ENCODE results near the gene SORCS2. TPM values are rescaled to one million over a fixed set of nuclear protein-coding genes. Genes with fewer than 3 reads are reported as not detected.

SORCS2 gene
- total and polyA plus RNA-seq, 7 donors: 0.18 to 1.5 (median 0.36) TPM

- no peak for DNase-seq
- H3K9me3 ChIP-seq: no peaks in the 10 kb centered on the region
- intact Hi-C loops (cut with DNase I): no loop called here
These were observed 265.7 kb downstream of the SORCS2 start for GRCh38 chr4:7458066-7458425.

GRCh38 chr4:7458477-7458876 is 266.1 kb downstream of the SORCS2 start:
- peaks cover 0 to 35% (median 2%) of the 10 kb centered on the region in 3 donors for H3K27me3 ChIP-seq (ENCODE audit: insufficient read depth in 3 of 3, low read length in 2 of 3)
- intact Hi-C loops (cut with DNase I): no loop called here
- peaks cover 5% of the 10 kb centered on the region for H3K4me1 ChIP-seq
- no peak overlapping the region for H3K4me3 ChIP-seq
- H3K36me3 ChIP-seq (ENCODE audit: insufficient read depth in 1 of 2, low read depth in 1 of 2): no peaks in the 10 kb centered on the region
- no peaks in the 10 kb centered on the region for H3K9me3 ChIP-seq
- TF ChIP-seq, protein P1, sequence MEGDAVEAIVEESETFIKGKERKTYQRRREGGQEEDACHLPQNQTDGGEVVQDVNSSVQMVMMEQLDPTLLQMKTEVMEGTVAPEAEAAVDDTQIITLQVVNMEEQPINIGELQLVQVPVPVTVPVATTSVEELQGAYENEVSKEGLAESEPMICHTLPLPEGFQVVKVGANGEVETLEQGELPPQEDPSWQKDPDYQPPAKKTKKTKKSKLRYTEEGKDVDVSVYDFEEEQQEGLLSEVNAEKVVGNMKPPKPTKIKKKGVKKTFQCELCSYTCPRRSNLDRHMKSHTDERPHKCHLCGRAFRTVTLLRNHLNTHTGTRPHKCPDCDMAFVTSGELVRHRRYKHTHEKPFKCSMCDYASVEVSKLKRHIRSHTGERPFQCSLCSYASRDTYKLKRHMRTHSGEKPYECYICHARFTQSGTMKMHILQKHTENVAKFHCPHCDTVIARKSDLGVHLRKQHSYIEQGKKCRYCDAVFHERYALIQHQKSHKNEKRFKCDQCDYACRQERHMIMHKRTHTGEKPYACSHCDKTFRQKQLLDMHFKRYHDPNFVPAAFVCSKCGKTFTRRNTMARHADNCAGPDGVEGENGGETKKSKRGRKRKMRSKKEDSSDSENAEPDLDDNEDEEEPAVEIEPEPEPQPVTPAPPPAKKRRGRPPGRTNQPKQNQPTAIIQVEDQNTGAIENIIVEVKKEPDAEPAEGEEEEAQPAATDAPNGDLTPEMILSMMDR (IDR thresholded peaks at IDR 0.05): no peak
- 92 to 95% (median 93%) methylated on average over 4 of the region's 4 CpGs for WGBS, 3 donors
- no peak overlapping the region for H3K27ac ChIP-seq
- DNase-seq: no peak
- no peak for ATAC-seq

More at GRCh38 chr4:7458066-7458425, 265.7 kb downstream of the SORCS2 start:
- no peaks in the 10 kb centered on the region for H3K36me3 ChIP-seq (ENCODE audit: insufficient read depth in 1 of 2, low read depth in 1 of 2)
- H3K4me1 ChIP-seq: peaks cover 5% of the 10 kb centered on the region
- peaks cover 0 to 34% (median 2%) of the 10 kb centered on the region in 3 donors for H3K27me3 ChIP-seq (ENCODE audit: insufficient read depth in 3 of 3, low read length in 2 of 3)
- no peak for ATAC-seq
- H3K27ac ChIP-seq: no peak overlapping the region
- no peak overlapping the region for H3K4me3 ChIP-seq
- TF ChIP-seq, protein P1 (IDR thresholded peaks at IDR 0.05): no peak
- 80 to 92% (median 85%) methylated on average over 8 to 9 of the region's 9 CpGs for WGBS, 3 donors

- Histone ChIP-seq H3K9me3 (no peaks in the 10 kb centered on the region), H3K4me3 (no peak overlapping the region), H3K27ac (no peak overlapping the region), H3K4me1 (peaks cover 5% of the 10 kb centered on the region), H3K27me3 (ENCODE audit: insufficient read depth in 3 of 3, low read length in 2 of 3) (peaks cover 0 to 35% (median 2%) of the 10 kb centered on the region in 3 donors), H3K36me3 (ENCODE audit: insufficient read depth in 1 of 2, low read depth in 1 of 2) (no peaks in the 10 kb centered on the region)
- no peak for DNase-seq
- intact Hi-C loops (cut with DNase I): no loop called here
- 93 to 94% (median 93%) methylated on average over 8 of the region's 8 CpGs for WGBS, 3 donors
- TF ChIP-seq, protein P1 (IDR thresholded peaks at IDR 0.05): no peak
- ATAC-seq: no peak
These were observed 267.1 kb downstream of the SORCS2 start for GRCh38 chr4:7459471-7459870.

- TF ChIP-seq, protein P1 (IDR thresholded peaks at IDR 0.05): no peak
- DNase-seq: peak in 1 of 2 donors; percentile 65
- H3K4me1 ChIP-seq: peaks cover 5% of the 10 kb centered on the region
- no peaks in the 10 kb centered on the region for H3K9me3 ChIP-seq
- H3K27ac ChIP-seq: no peak overlapping the region
- intact Hi-C loops (cut with DNase I): no loop called here
- no peaks in the 10 kb centered on the region for H3K36me3 ChIP-seq (ENCODE audit: insufficient read depth in 1 of 2, low read depth in 1 of 2)
- H3K4me3 ChIP-seq: no peak overlapping the region
- peak in 3 of 4 donors; percentile 48 to 63 (median 52) for ATAC-seq
- WGBS, 3 donors: 9 to 23% (median 14%) methylated on average over 17 of the region's 17 CpGs
- peaks cover 0 to 35% (median 3%) of the 10 kb centered on the region in 3 donors for H3K27me3 ChIP-seq (ENCODE audit: insufficient read depth in 3 of 3, low read length in 2 of 3)
These were observed 268.2 kb downstream of the SORCS2 start for GRCh38 chr4:7460566-7460965.

- H3K9me3 ChIP-seq: no peaks in the 10 kb centered on the region
- DNase-seq: no peak
- no peak overlapping the region for H3K4me3 ChIP-seq
- TF ChIP-seq, protein P1 (IDR thresholded peaks at IDR 0.05): no peak
- ATAC-seq: no peak
- WGBS, 3 donors: 28 to 36% (median 32%) methylated on average over 17 of the region's 17 CpGs
- H3K36me3 ChIP-seq (ENCODE audit: insufficient read depth in 1 of 2, low read depth in 1 of 2): no peaks in the 10 kb centered on the region
- peaks cover 5% of the 10 kb centered on the region for H3K4me1 ChIP-seq
- intact Hi-C loops (cut with DNase I): no loop called here
- peaks cover 0 to 35% (median 3%) of the 10 kb centered on the region in 3 donors for H3K27me3 ChIP-seq (ENCODE audit: insufficient read depth in 3 of 3, low read length in 2 of 3)
- H3K27ac ChIP-seq: no peak overlapping the region
These were observed 268.9 kb downstream of the SORCS2 start for GRCh38 chr4:7461230-7461629.

Measured in psoas muscle (tissue), 8 donors.